ENCODE measurements around the gene CSNK1A1. TPM values are rescaled to one million over a fixed set of nuclear protein-coding genes. Genes with fewer than 3 reads are reported as not detected.

CSNK1A1 gene
- total RNA-seq, 2 donors from 2014 or later = 198 to 214 TPM

- peak; percentile 83 for DNase-seq
- TF ChIP-seq CTCF (conservative IDR thresholded peaks at IDR 0.05) = peak; percentile 46
- H3K4me3 ChIP-seq (ENCODE audit: low read length) = no peak overlapping the region
- no peaks in the 10 kb centered on the region for H3K27me3 ChIP-seq (ENCODE audit: control insufficient read depth, insufficient read depth, low read length, poor library complexity, severe bottlenecking)
- 60 to 80% methylated on average over 8 to 11 of the region's 11 CpGs for WGBS, 2 experiments (ENCODE audit: insufficient coverage in 1 of 2, insufficient read length in 1 of 2)
- H3K9me3 ChIP-seq (ENCODE audit: control insufficient read depth, low read length) = no peaks in the 10 kb centered on the region
- H3K27me3 Mint-ChIP-seq (ENCODE audit: insufficient read depth) = no peaks in the 10 kb centered on the region
- H3K36me3 Mint-ChIP-seq (ENCODE audit: low read depth) = no peaks in the 10 kb centered on the region
- H3K27ac ChIP-seq (ENCODE audit: low read depth, low read length) = peak overlapping the region; percentile 45
- peak overlapping the region; percentile 91 for H3K27ac Mint-ChIP-seq
- no peak overlapping the region for H3K4me3 Mint-ChIP-seq
- peaks cover 17% of the 10 kb centered on the region for H3K4me1 Mint-ChIP-seq
- H3K9me3 Mint-ChIP-seq = no peaks in the 10 kb centered on the region
- H3K4me1 ChIP-seq (ENCODE audit: control insufficient read depth, insufficient read depth, low read length) = peaks cover 7% of the 10 kb centered on the region
- no peak overlapping the region for H3K9ac ChIP-seq (ENCODE audit: extremely low read depth, low read length, poor library complexity, severe bottlenecking)
- H3K36me3 ChIP-seq (ENCODE audit: control insufficient read depth, insufficient read depth, low read length) = no peaks in the 10 kb centered on the region
Measured at GRCh38 chr5:149452007-149452664, 99.1 kb downstream of the CSNK1A1 start.

GRCh38 chr5:149450199-149450598 lies 101.0 kb downstream of the CSNK1A1 start:
- H3K4me1 Mint-ChIP-seq = peaks cover 25% of the 10 kb centered on the region
- H3K4me3 ChIP-seq (ENCODE audit: low read length) = no peak overlapping the region
- H3K27ac ChIP-seq (ENCODE audit: low read depth, low read length) = no peak overlapping the region
- DNase-seq = no peak
- H3K4me3 Mint-ChIP-seq = no peak overlapping the region
- H3K9me3 ChIP-seq (ENCODE audit: control insufficient read depth, low read length) = no peaks in the 10 kb centered on the region
- no peak overlapping the region for H3K27ac Mint-ChIP-seq
- no peak for TF ChIP-seq CTCF (conservative IDR thresholded peaks at IDR 0.05)
- H3K27me3 ChIP-seq (ENCODE audit: control insufficient read depth, insufficient read depth, low read length, poor library complexity, severe bottlenecking) = no peaks in the 10 kb centered on the region
- no peaks in the 10 kb centered on the region for H3K36me3 ChIP-seq (ENCODE audit: control insufficient read depth, insufficient read depth, low read length)
- no peak overlapping the region for H3K9ac ChIP-seq (ENCODE audit: extremely low read depth, low read length, poor library complexity, severe bottlenecking)
- no peaks in the 10 kb centered on the region for H3K9me3 Mint-ChIP-seq
- H3K36me3 Mint-ChIP-seq (ENCODE audit: low read depth) = no peaks in the 10 kb centered on the region
- H3K27me3 Mint-ChIP-seq (ENCODE audit: insufficient read depth) = no peaks in the 10 kb centered on the region
- WGBS, 2 experiments (ENCODE audit: insufficient coverage in 1 of 2, insufficient read length in 1 of 2) = 80 to 89% methylated on average over 3 of the region's 3 CpGs
- H3K4me1 ChIP-seq (ENCODE audit: control insufficient read depth, insufficient read depth, low read length) = peaks cover 7% of the 10 kb centered on the region

GRCh38 chr5:149448831-149449714 lies 102.2 kb downstream of the CSNK1A1 start:
- H3K36me3 Mint-ChIP-seq (ENCODE audit: low read depth) = no peaks in the 10 kb centered on the region
- peaks cover 26% of the 10 kb centered on the region for H3K4me1 Mint-ChIP-seq
- Histone ChIP-seq H3K9me3 (ENCODE audit: control insufficient read depth, low read length) (no peaks in the 10 kb centered on the region), H3K36me3 (ENCODE audit: control insufficient read depth, insufficient read depth, low read length) (no peaks in the 10 kb centered on the region), H3K4me3 (ENCODE audit: low read length) (no peak overlapping the region), H3K27ac (ENCODE audit: low read depth, low read length) (no peak overlapping the region), H3K27me3 (ENCODE audit: control insufficient read depth, insufficient read depth, low read length, poor library complexity, severe bottlenecking) (no peaks in the 10 kb centered on the region), H3K4me1 (ENCODE audit: control insufficient read depth, insufficient read depth, low read length) (peaks cover 7% of the 10 kb centered on the region), H3K9ac (ENCODE audit: extremely low read depth, low read length, poor library complexity, severe bottlenecking) (no peak overlapping the region)
- H3K27ac Mint-ChIP-seq = no peak overlapping the region
- no peaks in the 10 kb centered on the region for H3K9me3 Mint-ChIP-seq
- no peaks in the 10 kb centered on the region for H3K27me3 Mint-ChIP-seq (ENCODE audit: insufficient read depth)
- peak; percentile 79 for TF ChIP-seq CTCF (conservative IDR thresholded peaks at IDR 0.05)
- 82 to 100% methylated on average over 2 to 7 of the region's 7 CpGs for WGBS, 2 experiments (ENCODE audit: insufficient coverage in 1 of 2, insufficient read length in 1 of 2)
- H3K4me3 Mint-ChIP-seq = no peak overlapping the region
- DNase-seq = peak; percentile 78
